Liver (tissue), 9 donors: ENCODE data around the gene GRIP1. TPM values are rescaled to one million over a fixed set of nuclear protein-coding genes. Genes with fewer than 3 reads are reported as not detected.

Source experiments
- DNase-seq: peaks from one replicate; pipeline ENCODE4 v3.0.0-alpha.2; 2017; ENCODE audit warnings: low spot score
- H3K27ac ChIP-seq, 2 donors: one replicate each; pipeline ENCODE4 v1.7.0; 2013; ENCODE audit warnings: inconsistent platforms in 2 of 2, low read length in 2 of 2, control low read depth in 1 of 2, low read depth in 1 of 2, mild to moderate bottlenecking in 1 of 2
- H3K27me3 ChIP-seq, 4 donors: one replicate each; pipeline versions ENCODE4 v1.6.1 to v1.7.0; 2013; ENCODE audit warnings: low read length in 3 of 4, inconsistent platforms in 1 of 4, mild to moderate bottlenecking in 1 of 4, moderate library complexity in 1 of 4; ENCODE audit not compliant: control insufficient read depth in 4 of 4, insufficient read depth in 4 of 4
- H3K36me3 ChIP-seq, 4 donors: one replicate each; pipeline versions ENCODE4 v1.6.1 to v1.7.0; 2013; ENCODE audit warnings: low read length in 3 of 4, mild to moderate bottlenecking in 3 of 4, low read depth in 1 of 4, moderate library complexity in 1 of 4; ENCODE audit not compliant: control insufficient read depth in 4 of 4, insufficient read depth in 3 of 4
- H3K4me1 ChIP-seq, 4 donors: one replicate each; pipeline versions ENCODE4 v1.6.1 to v1.7.0; 2013; ENCODE audit warnings: low read length in 3 of 4, mild to moderate bottlenecking in 3 of 4, moderate library complexity in 1 of 4; ENCODE audit not compliant: control insufficient read depth in 4 of 4, insufficient read depth in 4 of 4
- H3K4me3 ChIP-seq, 3 donors: one replicate each; pipeline versions ENCODE4 v1.6.1 to v1.7.0; 2013; ENCODE audit warnings: low read length in 3 of 3, control low read depth in 1 of 3, low read depth in 1 of 3, mild to moderate bottlenecking in 1 of 3
- H3K9ac ChIP-seq, 2 donors: one replicate each; pipeline ENCODE4 v1.7.0; 2013; ENCODE audit warnings: low read length in 2 of 2, mild to moderate bottlenecking in 2 of 2, moderate library complexity in 2 of 2, control low read depth in 1 of 2, low read depth in 1 of 2
- H3K9me3 ChIP-seq, 4 donors: one replicate each; pipeline versions ENCODE4 v1.6.1 to v1.7.0; 2013; ENCODE audit warnings: low read length in 3 of 4; ENCODE audit not compliant: control insufficient read depth in 4 of 4
- ATF3 ChIP-seq: IDR thresholded peaks from 2 replicates; pipeline ENCODE4 v1.6.1; 2016; ENCODE audit warnings: antibody characterized with exemption
- CTCF ChIP-seq: fragments of 150-350 bp; IDR thresholded peaks from 2 replicates; pipeline ENCODE4 v1.5.1; 2017; ENCODE audit warnings: improper control_type of control experiment, low read depth, low read length; ENCODE audit not compliant: missing input control
- EGR1 ChIP-seq, 2 donors: IDR thresholded peaks; 2 replicates each; pipeline ENCODE4 v1.6.1; 2016 to 2018; ENCODE audit warnings: antibody characterized with exemption in 2 of 2, low read depth in 2 of 2
- FOXA1 ChIP-seq: IDR thresholded peaks from 2 replicates; pipeline ENCODE4 v1.6.1; 2016; ENCODE audit warnings: antibody characterized with exemption
- FOXA2 ChIP-seq: IDR thresholded peaks from 2 replicates; pipeline ENCODE4 v1.6.1; 2016; ENCODE audit warnings: antibody characterized with exemption
- GABPA ChIP-seq, 2 donors: IDR thresholded peaks in 1 of 2; conservative IDR thresholded peaks in 1 of 2; 2 replicates each; pipeline ENCODE4 v1.6.1; 2016; ENCODE audit warnings: antibody characterized with exemption in 2 of 2, mild to moderate bottlenecking in 1 of 2, moderate library complexity in 1 of 2
- HNF4A ChIP-seq, 2 donors: conservative IDR thresholded peaks; 2 replicates each; pipeline ENCODE4 v1.6.1; 2016; ENCODE audit warnings: antibody characterized with exemption in 2 of 2, mild to moderate bottlenecking in 2 of 2
- HNF4G ChIP-seq: IDR thresholded peaks from 2 replicates; pipeline ENCODE4 v1.6.1; 2016; ENCODE audit warnings: antibody characterized with exemption
- JUND ChIP-seq, 2 donors: IDR thresholded peaks; 2 replicates each; pipeline ENCODE4 v1.6.1; 2016; ENCODE audit warnings: antibody characterized with exemption in 2 of 2
- MAX ChIP-seq: IDR thresholded peaks from 2 replicates; pipeline ENCODE4 v1.6.1; 2016; ENCODE audit warnings: antibody characterized with exemption
- NR2F2 ChIP-seq: IDR thresholded peaks from 2 replicates; pipeline ENCODE4 v1.6.1; 2016; ENCODE audit warnings: antibody characterized with exemption
- RAD21 ChIP-seq, 2 donors: IDR thresholded peaks; 2 replicates each; pipeline ENCODE4 v1.6.1; 2016; ENCODE audit warnings: antibody characterized with exemption in 2 of 2, mild to moderate bottlenecking in 2 of 2
- REST ChIP-seq: IDR thresholded peaks from 2 replicates; pipeline ENCODE4 v1.6.1; 2016; ENCODE audit warnings: antibody characterized with exemption, mild to moderate bottlenecking
- RXRA ChIP-seq, 2 donors: IDR thresholded peaks; 2 replicates each; pipeline ENCODE4 v1.6.1; 2017 to 2018; ENCODE audit warnings: antibody characterized with exemption in 2 of 2, mild to moderate bottlenecking in 1 of 2
- TAF1 ChIP-seq: conservative IDR thresholded peaks from 2 replicates; pipeline ENCODE4 v1.6.1; 2016; ENCODE audit warnings: antibody characterized with exemption, mild to moderate bottlenecking
- YY1 ChIP-seq: IDR thresholded peaks from 2 replicates; pipeline ENCODE4 v1.6.1; 2016; ENCODE audit warnings: antibody characterized with exemption, mild to moderate bottlenecking
- WGBS: extraction: QIAGEN DNeasy Blood & Tissue Kit; methylation state at CpG from one replicate; pipeline ENCODE4 v1.1.7; 2013; 5-methylcytosine and 5-hydroxymethylcytosine counted together
- polyA plus RNA-seq, 2 donors: library from polyadenylated mRNA; stranded (reverse) in 1 of 2; unstranded in 1 of 2; fragments of 200-250 nt in 1 of 2; fragments of >200 nt in 1 of 2; fragmentation: Nextera tagmentation in 1 of 2; extraction: Ambion mirVana in 1 of 2; gene quantifications; one replicate each; pipeline versions ENCODE4 v1.2.1 to v1.2.3, GENCODE V29; 2013 to 2015
- total RNA-seq, 2 donors: library from RNA; depleted of rRNA; stranded (reverse); fragments of >200 nt; gene quantifications; one replicate each; pipeline ENCODE4 v1.2.3, GENCODE V29; 2014
- donor health status: healthy.
- donor health status: healthy.
- donor health status: healthy.
- donor health status: healthy.
- donor health status: healthy.

The GRIP1 gene
- total and polyA plus RNA-seq, 4 donors = 0.05 to 1.5 (median 0.24) TPM

- H3K36me3 ChIP-seq = no peaks in the 10 kb centered on the region
- peaks cover 0 to 2% (median 0%) of the 10 kb centered on the region in 4 donors for H3K27me3 ChIP-seq
- H3K4me1 ChIP-seq = peaks cover 0 to 15% (median 5%) of the 10 kb centered on the region in 4 donors
- no peaks in the 10 kb centered on the region for H3K9me3 ChIP-seq
- WGBS = 74% methylated on average over 2 of the region's 2 CpGs
- H3K9ac ChIP-seq = no peak overlapping the region
- DNase-seq = no peak
- TF ChIP-seq CTCF (no peak), GABPA (IDR thresholded peaks at IDR 0.05 in 1 of 2, conservative IDR thresholded peaks at IDR 0.05 in 1 of 2) (no peak), RAD21 (IDR thresholded peaks at IDR 0.05) (no peak), HNF4A (conservative IDR thresholded peaks at IDR 0.05) (no peak), NR2F2 (no peak), REST (no peak), EGR1 (IDR thresholded peaks at IDR 0.05; ENCODE audit: low read depth in 2 of 2) (no peak), MAX (no peak), HNF4G (no peak)
- H3K27ac ChIP-seq = no peak overlapping the region
- H3K4me3 ChIP-seq = no peak overlapping the region
These were observed 54.1 kb downstream of the GRIP1 start for GRCh38 chr12:66624806-66625205.

- no peak for TF ChIP-seq HNF4G
- TF ChIP-seq JUND (IDR thresholded peaks at IDR 0.05) = no peak
- no peak for TF ChIP-seq RAD21 (IDR thresholded peaks at IDR 0.05)
- TF ChIP-seq FOXA1 = no peak
- no peak for TF ChIP-seq ATF3
- TF ChIP-seq FOXA2 = no peak
- no peak for TF ChIP-seq NR2F2
- no peak for TF ChIP-seq REST
- no peak for TF ChIP-seq TAF1
- no peak for TF ChIP-seq GABPA (IDR thresholded peaks at IDR 0.05 in 1 of 2, conservative IDR thresholded peaks at IDR 0.05 in 1 of 2)
- no peak for TF ChIP-seq EGR1 (IDR thresholded peaks at IDR 0.05; ENCODE audit: low read depth in 2 of 2)
- TF ChIP-seq RXRA (IDR thresholded peaks at IDR 0.05) = no peak
- no peak for TF ChIP-seq YY1
- H3K4me3 ChIP-seq = no peak overlapping the region
- peaks cover 0 to 1% (median 0%) of the 10 kb centered on the region in 4 donors for H3K4me1 ChIP-seq
- H3K9me3 ChIP-seq = no peaks in the 10 kb centered on the region
- H3K36me3 ChIP-seq = no peaks in the 10 kb centered on the region
- no peak overlapping the region for H3K9ac ChIP-seq
- DNase-seq = no peak
- H3K27ac ChIP-seq = no peak overlapping the region
- peaks cover 0 to 2% (median 0%) of the 10 kb centered on the region in 4 donors for H3K27me3 ChIP-seq
These were observed 55.4 kb downstream of the GRIP1 start for GRCh38 chr12:66623455-66623854.
